ENCODE results near the gene MMAB. TPM values are rescaled to one million over a fixed set of nuclear protein-coding genes. Genes with fewer than 3 reads are reported as not detected.

The MMAB gene
- total RNA-seq, 1 donor from 2014 or later: 43.5 TPM

DNA sequence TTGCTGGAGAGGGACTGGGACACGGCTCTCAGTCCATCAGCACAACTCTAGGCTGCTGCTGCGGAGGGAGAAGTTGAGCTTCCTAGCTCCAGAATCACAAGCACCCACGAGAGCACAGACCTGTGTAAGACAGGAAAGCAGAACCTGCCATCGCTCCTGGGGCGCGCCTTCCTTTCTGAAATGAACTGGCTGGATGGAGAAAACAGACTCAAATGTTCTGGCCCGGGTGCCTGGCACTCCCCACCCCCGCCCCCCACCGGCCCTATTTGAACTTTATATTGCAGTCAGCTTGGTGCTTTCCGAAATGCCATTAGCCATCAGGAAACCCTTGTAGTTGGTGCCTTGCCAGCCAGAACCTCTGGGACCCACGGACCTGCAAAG lies 24.1 kb upstream of the MMAB start:
- TF ChIP-seq, protein P1, sequence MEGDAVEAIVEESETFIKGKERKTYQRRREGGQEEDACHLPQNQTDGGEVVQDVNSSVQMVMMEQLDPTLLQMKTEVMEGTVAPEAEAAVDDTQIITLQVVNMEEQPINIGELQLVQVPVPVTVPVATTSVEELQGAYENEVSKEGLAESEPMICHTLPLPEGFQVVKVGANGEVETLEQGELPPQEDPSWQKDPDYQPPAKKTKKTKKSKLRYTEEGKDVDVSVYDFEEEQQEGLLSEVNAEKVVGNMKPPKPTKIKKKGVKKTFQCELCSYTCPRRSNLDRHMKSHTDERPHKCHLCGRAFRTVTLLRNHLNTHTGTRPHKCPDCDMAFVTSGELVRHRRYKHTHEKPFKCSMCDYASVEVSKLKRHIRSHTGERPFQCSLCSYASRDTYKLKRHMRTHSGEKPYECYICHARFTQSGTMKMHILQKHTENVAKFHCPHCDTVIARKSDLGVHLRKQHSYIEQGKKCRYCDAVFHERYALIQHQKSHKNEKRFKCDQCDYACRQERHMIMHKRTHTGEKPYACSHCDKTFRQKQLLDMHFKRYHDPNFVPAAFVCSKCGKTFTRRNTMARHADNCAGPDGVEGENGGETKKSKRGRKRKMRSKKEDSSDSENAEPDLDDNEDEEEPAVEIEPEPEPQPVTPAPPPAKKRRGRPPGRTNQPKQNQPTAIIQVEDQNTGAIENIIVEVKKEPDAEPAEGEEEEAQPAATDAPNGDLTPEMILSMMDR (IDR thresholded peaks at IDR 0.05): no peak
- no peak overlapping the region for H3K27ac ChIP-seq
- no peak for DNase-seq (ENCODE audit: low spot score in 2 of 2)
- H3K4me3 ChIP-seq: no peak overlapping the region
- intact Hi-C loops (cut with DNase I): loop anchor here (1.0 kb wide), 2 partner anchors 178 to 284 kb away; no protein-coding TSS in a partner anchor
- peaks cover 0 to 4% of the 10 kb centered on the region in 2 donors for H3K4me1 ChIP-seq
- no peaks in the 10 kb centered on the region for H3K27me3 ChIP-seq
- peaks cover 7 to 31% of the 10 kb centered on the region in 2 donors for H3K36me3 ChIP-seq
- no peaks in the 10 kb centered on the region for H3K9me3 ChIP-seq

DNA sequence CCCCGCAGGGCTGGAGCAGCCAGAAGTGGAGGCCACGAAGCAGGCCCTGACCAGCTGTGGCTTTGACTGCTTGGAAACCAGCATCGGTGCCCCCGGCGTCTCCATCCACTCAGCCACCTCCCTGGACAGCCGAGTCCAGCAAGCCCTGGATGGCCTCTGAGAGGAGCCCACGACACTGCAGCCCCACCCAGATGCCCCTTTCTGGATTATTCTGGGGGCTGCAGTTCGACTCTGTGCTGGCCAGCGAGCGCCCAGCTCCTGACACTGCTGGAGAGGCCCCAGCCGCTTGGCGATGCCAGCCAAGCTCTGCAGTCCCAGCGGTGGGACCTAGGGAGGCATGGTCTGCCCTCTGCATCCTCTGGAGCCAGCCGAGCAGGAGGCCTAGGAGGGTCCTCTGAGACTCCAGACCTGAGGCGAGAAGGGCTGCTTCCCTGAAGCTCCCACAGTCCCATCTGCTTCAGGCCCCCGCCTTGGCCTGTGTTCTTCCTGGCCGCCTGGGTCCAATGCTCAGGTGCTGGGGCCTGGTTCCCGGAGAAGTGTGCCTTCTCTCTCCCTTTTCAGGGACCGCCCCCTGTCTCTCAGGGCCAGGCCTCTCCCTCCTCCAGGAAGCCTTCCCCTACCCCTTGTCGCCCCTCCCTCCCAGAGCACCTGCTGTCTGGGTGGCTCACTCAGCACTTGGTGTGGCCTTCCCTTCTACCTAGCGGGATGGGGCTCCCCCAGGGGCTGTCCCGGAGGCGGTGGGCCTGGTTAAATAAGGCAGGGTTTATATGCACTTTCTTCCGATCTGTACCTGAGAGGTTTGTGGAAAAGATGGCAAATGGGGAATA lies 23.3 kb upstream of the MMAB start:
- H3K4me3 ChIP-seq: no peak overlapping the region
- no peak overlapping the region for H3K27ac ChIP-seq
- H3K4me1 ChIP-seq: peaks cover 0 to 4% of the 10 kb centered on the region in 2 donors
- no peaks in the 10 kb centered on the region for H3K27me3 ChIP-seq
- DNase-seq (ENCODE audit: low spot score in 2 of 2): no peak
- intact Hi-C loops (cut with DNase I): loop anchor here (1.0 kb wide), 2 partner anchors 179 to 285 kb away; no protein-coding TSS in a partner anchor
- TF ChIP-seq, protein P1 (IDR thresholded peaks at IDR 0.05): no peak
- H3K9me3 ChIP-seq: no peaks in the 10 kb centered on the region
- peaks cover 8 to 38% of the 10 kb centered on the region in 2 donors for H3K36me3 ChIP-seq

DNA sequence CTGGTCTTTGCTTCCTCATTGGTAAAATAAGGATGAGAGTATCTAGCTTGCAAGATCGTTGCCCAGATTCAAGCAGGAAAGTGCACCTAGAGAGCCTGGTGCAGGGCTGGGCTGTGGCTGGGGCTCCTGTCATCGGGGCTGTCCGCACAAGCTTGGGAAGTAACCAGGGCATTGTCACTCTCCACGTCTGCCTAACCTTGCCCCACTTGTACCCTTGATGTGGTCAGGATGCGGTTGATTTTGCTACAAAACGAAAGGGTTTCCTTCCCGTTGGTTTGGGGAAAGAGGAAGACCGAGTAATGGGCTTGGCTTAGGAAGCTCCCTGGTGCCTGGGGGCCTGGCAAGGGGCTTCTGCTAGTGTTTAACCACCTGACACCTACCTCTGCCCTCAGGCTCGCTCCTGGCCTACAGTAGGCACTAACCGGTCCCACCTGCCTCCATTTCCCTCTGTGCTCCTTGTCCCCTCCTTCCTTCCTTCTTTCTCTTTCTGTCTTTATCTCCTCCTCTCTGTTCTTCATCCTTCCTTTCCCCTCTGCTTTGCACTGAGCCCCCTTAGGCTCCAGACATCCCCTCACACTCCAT lies 22.1 kb upstream of the MMAB start:
- H3K4me1 ChIP-seq: peaks cover 0 to 4% of the 10 kb centered on the region in 2 donors
- H3K27ac ChIP-seq: no peak overlapping the region
- peaks cover 12 to 50% of the 10 kb centered on the region in 2 donors for H3K36me3 ChIP-seq
- TF ChIP-seq, protein P1 (IDR thresholded peaks at IDR 0.05): no peak
- H3K4me3 ChIP-seq: no peak overlapping the region
- no peak for DNase-seq (ENCODE audit: low spot score in 2 of 2)
- H3K9me3 ChIP-seq: no peaks in the 10 kb centered on the region
- no peaks in the 10 kb centered on the region for H3K27me3 ChIP-seq
- intact Hi-C loops (cut with DNase I): no loop called here

DNA sequence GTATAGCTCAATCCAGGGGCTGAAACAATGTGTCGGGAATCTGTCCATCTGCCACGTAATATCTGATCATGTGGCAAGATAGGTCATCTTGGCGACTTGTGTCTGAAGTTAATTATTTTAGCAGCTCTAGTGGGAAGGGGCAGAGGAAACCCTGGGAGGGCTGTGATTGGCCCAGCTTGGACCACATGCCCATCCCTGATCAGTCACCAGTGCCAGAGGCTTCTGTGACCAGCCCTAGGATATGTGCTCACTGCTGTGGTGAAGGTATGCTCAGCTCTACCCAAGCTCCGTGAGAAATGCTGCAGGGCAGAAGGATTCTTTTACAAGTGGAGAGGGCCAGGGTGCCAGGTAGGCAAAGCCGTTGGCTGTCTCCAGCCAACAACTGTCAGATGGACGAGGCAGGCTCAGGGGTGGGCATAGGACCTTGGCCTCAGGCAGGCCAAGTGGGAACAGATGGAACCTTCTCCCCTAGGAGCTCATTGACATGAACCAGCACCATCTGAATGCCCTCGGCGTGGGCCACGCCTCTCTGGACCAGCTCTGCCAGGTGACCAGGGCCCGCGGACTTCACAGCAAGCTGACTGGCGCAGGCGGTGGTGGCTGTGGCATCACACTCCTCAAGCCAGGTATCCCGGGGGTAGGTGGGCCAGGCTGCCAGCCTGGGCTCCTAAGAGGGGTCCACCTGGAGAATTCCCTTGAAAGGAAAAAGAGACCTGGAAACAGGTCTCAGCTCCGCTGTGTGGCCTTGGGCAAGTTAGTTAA lies 21.4 kb upstream of the MMAB start:
- intact Hi-C loops (cut with DNase I): no loop called here
- DNase-seq (ENCODE audit: low spot score in 2 of 2): no peak
- TF ChIP-seq, protein P1 (IDR thresholded peaks at IDR 0.05): no peak
- Histone ChIP-seq H3K9me3 (no peaks in the 10 kb centered on the region), H3K27me3 (no peaks in the 10 kb centered on the region), H3K4me3 (no peak overlapping the region), H3K27ac (no peak overlapping the region), H3K36me3 (peaks cover 12 to 53% of the 10 kb centered on the region in 2 donors), H3K4me1 (peaks cover 0 to 4% of the 10 kb centered on the region in 2 donors)

DNA sequence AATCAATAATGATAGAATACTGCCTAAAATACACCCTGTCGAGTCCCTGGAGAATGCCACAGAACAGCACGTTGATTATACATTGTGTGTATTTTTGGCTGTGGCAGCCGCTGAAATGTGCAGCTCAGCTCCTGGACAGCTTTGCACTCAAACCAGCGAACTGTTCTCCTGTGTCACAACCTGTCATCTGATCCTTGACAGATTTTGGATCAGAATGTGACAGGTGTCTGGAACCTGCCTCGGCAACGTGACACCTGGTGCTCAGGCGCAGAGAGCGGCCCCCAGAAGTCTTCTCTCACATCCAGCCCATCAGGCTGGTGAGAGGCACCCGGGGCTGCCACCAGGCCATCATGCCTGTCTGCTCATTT lies 19.6 kb upstream of the MMAB start:
- DNase-seq (ENCODE audit: low spot score in 2 of 2): no peak
- peaks cover 0 to 4% of the 10 kb centered on the region in 2 donors for H3K4me1 ChIP-seq
- no peaks in the 10 kb centered on the region for H3K9me3 ChIP-seq
- no peak overlapping the region for H3K27ac ChIP-seq
- TF ChIP-seq, protein P1 (IDR thresholded peaks at IDR 0.05): no peak
- H3K27me3 ChIP-seq: no peaks in the 10 kb centered on the region
- H3K4me3 ChIP-seq: no peak overlapping the region
- H3K36me3 ChIP-seq: peaks cover 15 to 62% of the 10 kb centered on the region in 2 donors
- intact Hi-C loops (cut with DNase I): no loop called here

Data from ascending aorta (tissue), 2 donors.